GM19324 (cell line): Measurements from ENCODE around the gene OGFR.

Source experiments
- ATAC-seq: cut with Tn5 transposase; IDR thresholded peaks from one replicate; pipeline ENCODE4 v1.9.1; 2021; ENCODE audit warnings: mild to moderate bottlenecking, moderate library complexity; ENCODE audit not compliant: unreplicated experiment, low FRiP score

The OGFR gene, protein sequence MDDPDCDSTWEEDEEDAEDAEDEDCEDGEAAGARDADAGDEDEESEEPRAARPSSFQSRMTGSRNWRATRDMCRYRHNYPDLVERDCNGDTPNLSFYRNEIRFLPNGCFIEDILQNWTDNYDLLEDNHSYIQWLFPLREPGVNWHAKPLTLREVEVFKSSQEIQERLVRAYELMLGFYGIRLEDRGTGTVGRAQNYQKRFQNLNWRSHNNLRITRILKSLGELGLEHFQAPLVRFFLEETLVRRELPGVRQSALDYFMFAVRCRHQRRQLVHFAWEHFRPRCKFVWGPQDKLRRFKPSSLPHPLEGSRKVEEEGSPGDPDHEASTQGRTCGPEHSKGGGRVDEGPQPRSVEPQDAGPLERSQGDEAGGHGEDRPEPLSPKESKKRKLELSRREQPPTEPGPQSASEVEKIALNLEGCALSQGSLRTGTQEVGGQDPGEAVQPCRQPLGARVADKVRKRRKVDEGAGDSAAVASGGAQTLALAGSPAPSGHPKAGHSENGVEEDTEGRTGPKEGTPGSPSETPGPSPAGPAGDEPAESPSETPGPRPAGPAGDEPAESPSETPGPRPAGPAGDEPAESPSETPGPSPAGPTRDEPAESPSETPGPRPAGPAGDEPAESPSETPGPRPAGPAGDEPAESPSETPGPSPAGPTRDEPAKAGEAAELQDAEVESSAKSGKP

GRCh38 chr20:62804627-62805154 lies at the start of gene OGFR:
TSS of gene OGFR (plus strand) at chr20:62804835. CDS start at chr20:62804860, 25 bp downstream.
- peak; percentile 63 for ATAC-seq

DNA sequence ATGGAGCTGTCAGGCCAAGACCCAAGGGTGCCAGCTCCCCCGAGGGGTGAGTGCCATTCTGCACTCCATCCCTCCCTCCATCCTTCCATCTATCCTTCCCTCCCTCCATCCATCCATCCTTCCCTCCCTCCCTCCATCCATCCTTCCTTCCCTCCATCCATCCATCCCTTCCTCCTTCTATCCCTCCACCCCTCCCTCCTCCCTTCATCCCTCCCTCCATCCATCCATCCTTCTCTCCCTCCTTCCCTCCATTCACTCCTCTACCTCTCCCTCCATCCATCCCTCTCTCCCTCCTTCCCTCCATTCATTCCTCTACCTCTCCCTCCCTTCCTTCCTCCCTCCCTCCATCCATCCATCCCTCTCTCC lies 49.7 kb upstream of the OGFR start:
- no peak for ATAC-seq

DNA sequence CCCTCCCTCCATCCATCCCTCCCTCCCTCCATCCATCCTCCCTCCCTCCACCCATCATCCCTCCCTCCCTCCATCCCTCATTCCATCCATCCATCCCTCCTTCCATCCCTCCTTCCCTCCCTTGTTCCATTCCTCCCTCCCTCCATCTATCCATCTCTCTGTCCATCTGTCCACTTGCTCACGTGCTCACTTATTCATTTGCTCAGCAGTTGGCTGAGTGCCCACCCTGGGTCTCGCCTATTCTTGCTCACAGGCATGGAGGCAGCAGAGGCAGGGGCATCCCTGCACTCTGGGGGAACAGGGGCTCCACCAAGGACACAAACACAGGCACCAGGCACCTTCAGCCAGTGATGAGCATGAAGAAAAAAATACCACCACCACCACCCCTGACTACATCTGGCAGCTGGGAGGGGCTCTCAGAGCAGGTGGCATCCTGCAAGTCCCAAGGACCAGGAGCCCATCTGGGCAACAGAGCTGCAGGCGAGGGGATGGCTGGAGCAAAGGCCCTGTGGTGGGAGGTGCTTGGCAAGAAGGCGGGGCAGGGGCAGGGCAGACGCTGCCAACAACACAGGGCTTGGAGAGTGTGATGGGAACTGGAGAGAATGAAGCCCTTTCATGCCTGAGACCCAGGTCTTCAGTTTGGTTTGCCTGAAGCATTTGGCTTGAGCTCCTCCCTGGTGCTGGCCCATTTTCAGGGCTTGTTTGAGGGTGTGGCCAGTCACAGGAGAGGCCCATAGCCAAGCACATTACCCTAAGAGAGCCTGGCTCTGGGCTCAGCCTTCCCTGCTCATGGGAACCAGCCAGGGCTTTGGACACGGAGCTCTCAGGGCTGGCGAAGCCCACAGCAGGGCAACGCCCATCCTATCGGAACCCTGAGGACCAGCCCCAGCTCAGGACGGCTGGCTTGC lies 48.6 kb upstream of the OGFR start:
- no peak for ATAC-seq

- no peak for ATAC-seq
Measured at GRCh38 chr20:62758226-62758912, 46.3 kb upstream of the OGFR start.

GRCh38 chr20:62759981-62760431 lies 44.6 kb upstream of the OGFR start:
- ATAC-seq = no peak

GRCh38 chr20:62760471-62760855 lies 44.2 kb upstream of the OGFR start:
- no peak for ATAC-seq

GRCh38 chr20:62760856-62761758 lies 43.5 kb upstream of the OGFR start:
- ATAC-seq = no peak

DNA sequence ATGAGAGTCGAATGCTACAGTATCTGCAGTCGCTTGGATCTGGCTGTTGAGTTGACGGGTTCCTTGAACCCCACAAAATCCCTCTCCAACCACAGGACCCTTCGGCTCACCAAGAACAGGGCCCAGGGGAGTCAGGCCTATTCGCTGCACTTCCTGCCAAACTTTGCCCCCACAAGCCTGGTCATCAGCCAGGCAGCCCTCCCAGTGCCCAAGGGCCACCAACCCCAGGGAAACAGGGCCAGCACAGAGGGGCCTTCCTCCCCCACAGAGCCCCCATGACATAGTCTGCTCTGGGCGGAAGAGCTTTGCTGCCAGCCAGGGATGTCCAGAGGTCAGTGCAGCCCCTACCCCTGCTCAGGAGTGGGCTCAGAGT lies 42.9 kb upstream of the OGFR start:
- no peak for ATAC-seq

DNA sequence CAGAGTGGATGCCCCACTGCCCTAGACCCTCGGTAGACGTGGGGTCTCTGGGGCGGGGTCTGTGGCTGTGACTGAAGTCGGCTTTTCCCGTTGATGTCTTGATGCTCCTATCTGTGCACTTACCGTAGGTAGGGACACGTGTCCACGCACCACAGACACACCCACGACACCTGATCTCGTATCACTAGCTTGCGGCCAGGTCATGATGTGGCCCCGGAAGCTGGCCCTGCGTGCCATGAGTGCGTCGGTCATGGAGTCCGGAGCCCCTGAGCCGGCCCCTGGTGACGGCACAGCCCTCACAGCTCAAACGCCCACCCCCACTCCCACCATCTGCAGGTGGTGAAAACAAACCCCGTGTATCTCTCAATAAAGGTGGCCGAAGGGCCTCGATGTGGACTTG lies 42.3 kb upstream of the OGFR start:
- ATAC-seq = no peak

DNA sequence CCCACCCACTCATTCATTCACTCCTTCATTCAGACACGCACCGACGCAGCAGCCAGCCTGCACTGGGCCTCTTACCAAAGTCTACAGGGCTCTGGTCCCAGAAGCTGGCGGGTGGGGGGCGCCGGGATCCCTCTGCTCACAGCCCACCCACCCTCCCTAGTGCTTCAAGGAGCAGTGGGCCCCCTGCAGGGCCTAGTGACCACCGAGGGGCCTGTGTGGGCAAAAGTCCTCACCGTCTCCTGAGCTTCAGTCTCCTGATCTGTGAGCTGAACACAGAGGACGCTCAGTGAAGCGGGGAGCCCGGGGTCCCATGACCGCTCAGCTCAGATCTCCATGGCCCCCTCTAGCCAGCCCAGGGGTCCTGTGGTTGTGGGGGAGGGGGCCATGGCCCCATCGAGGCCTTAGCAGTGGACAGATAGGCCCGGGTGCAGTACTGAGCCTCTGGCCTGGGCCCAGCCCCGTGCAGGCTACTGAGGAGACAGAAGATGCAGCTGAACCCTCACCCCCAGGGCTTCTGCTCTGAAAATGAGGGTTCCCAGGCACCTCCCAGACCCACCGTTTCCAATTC lies 41.8 kb upstream of the OGFR start:
- no peak for ATAC-seq

DNA sequence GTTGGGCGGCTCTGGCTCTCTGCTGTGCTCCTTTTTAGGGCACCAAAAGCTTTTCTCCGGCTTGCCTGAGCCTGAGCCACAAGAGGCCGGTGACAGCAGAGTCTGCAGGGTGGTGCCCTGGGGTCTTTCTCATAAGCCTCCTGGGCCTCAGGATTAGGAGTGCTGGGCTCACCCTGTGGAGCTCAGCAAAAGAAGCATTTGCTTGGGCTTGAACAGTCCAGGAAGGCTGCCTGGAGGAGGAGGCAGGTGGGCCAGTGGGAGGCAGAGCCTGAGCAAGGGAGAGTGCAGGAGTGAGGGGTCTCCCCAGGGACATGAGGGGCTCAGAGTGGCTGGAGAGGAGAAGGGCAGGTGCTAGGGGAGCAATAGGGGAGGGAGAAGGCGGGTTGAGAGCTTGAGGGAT lies 41.2 kb upstream of the OGFR start:
- no peak for ATAC-seq

DNA sequence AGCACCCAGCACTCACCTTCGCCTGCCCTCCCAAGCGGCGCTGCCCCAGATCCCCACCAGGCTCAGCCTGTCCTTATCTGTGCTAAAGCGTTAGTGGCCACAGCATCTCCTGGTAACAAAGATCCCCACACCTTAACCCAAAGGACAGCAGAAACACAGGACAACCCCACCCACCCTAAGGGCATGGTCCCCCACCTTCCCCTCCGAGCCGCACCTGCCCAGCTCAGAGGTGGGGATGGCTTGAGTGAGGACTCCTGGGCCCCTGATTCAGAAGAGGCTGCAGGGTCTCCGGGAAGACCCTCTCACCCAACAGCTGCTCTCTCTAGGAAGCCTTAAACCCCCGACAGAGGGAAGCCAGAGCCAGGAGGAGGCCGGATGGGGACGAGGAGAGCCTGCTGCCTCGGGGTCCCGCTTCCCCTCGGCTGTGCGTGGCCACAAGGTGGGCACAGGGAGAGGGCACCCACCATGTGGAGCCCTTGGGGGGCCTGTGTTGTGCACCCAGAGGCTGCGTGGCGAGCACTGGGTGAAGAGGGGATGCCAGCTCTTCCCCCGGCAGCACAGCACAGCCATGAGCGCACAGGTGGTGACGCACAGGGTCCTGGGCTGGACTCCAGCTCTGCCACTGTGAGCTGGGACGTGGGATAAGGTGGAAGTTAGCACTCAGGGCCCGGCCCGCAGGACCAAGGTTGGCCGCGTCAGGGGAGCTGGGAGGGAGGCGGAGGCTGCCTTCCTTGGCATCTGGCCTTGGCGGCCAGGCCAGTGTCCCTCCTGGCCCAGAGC lies 40.3 kb upstream of the OGFR start:
- ATAC-seq = no peak

DNA sequence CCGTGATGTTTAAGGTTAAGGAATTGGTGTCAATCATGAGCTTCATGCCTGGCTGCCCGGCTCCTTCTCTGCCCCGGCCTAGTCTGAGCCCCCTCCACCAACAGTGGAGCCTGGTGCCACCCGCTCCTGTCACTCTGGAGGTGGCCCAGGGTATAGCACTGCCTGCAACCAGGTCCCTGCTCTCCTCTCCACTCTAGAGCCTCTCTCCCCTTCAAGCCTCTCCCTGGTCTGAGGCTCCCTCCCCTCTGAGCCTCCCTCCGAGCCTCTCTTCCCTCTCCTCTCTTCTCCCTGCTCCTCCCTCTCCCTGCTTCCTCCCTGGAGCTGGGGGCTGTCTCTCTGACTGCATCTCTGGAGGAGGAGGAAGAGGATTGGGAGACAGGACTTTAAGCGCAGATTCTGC lies 39.6 kb upstream of the OGFR start:
- no peak for ATAC-seq

GRCh38 chr20:62765432-62766070 lies 39.1 kb upstream of the OGFR start:
- no peak for ATAC-seq

DNA sequence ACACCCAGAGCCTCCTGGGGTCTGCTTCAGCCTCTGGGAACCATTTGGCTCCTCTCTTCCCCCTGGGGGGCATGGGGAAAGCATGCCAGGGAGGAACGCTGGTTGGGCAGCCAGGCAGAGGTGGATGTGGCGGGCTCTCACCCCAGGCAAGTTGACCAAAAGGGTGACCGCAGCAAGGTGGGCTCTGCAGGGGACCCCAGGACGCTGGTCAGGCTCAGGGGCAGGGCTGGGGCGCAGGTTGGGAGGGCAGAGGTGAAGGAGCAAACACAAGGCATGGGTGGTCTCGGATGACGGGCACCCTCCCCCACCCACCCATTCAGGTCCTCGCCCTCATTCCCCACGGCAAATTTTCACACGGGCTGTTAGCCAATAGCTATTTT lies 38.6 kb upstream of the OGFR start:
- no peak for ATAC-seq

GRCh38 chr20:62766716-62767115 lies 37.9 kb upstream of the OGFR start:
- ATAC-seq = no peak

- ATAC-seq = no peak
Measured at GRCh38 chr20:62768234-62768546, 36.4 kb upstream of the OGFR start.
